Calu3 (cell line): ENCODE results near the gene HNRNPA0. TPM values are rescaled to one million over a fixed set of nuclear protein-coding genes. Genes with fewer than 3 reads are reported as not detected.

Experiments
- BruUV-seq: library from RNA; stranded (reverse); fragments of 400-500 nt; replicated peaks from 2 replicates; lab custom pipeline; 2021; lab: Mats Ljungman, UMichigan
- CTCF ChIA-PET: fragments of 300-600 bp; sonication (Branson Sonifier 250); formaldehyde crosslinking; loops from one replicate; lab custom pipeline; 2022; ENCODE audit warnings: antibody characterized with exemption; lab: Charles Lee
- DNase-seq: peaks from one replicate; pipeline ENCODE4 v3.0.0; 2022
- H3K27ac Mint-ChIP-seq: one replicate; pipeline ENCODE4 v1.8.0; 2022; ENCODE audit warnings: mixed read lengths; ENCODE audit not compliant: unreplicated experiment
- H3K27me3 Mint-ChIP-seq: one replicate; pipeline ENCODE4 v1.8.0; 2022; ENCODE audit warnings: mixed read lengths; ENCODE audit not compliant: unreplicated experiment
- H3K36me3 Mint-ChIP-seq: one replicate; pipeline ENCODE4 v1.8.0; 2022; ENCODE audit warnings: mild to moderate bottlenecking, moderate library complexity, mixed read lengths; ENCODE audit not compliant: insufficient read depth, unreplicated experiment
- H3K4me1 Mint-ChIP-seq: one replicate; pipeline ENCODE4 v1.8.0; 2022; ENCODE audit warnings: mild to moderate bottlenecking, low read depth, mixed read lengths; ENCODE audit not compliant: unreplicated experiment
- H3K4me3 Mint-ChIP-seq: one replicate; pipeline ENCODE4 v1.8.0; 2022; ENCODE audit warnings: mild to moderate bottlenecking, low read depth, moderate library complexity, mixed read lengths; ENCODE audit not compliant: unreplicated experiment
- H3K9me3 Mint-ChIP-seq: one replicate; pipeline ENCODE4 v1.8.0; 2022; ENCODE audit warnings: low read depth, mixed read lengths; ENCODE audit not compliant: unreplicated experiment
- intact Hi-C: fragments of 100-400 bp; cut with micrococcal nuclease; formaldehyde crosslinking; loops from one replicate; pipeline ENCODE4 v1.10.0; 2022; ENCODE audit not compliant: unreplicated experiment
- total RNA-seq: library from RNA; stranded (reverse); gene quantifications from 2 replicates; pipeline ENCODE4 v1.2.3, GENCODE V29; 2022
- TF ChIP-seq, protein P1 (sequence below): fragments of 200-600 bp; IDR thresholded peaks from one replicate; pipeline ENCODE4 v1.8.0; 2022; ENCODE audit warnings: antibody characterized with exemption; ENCODE audit not compliant: unreplicated experiment

Gene HNRNPA0
- total RNA-seq, 1 experiment from 2014 or later = 42.3 TPM

DNA sequence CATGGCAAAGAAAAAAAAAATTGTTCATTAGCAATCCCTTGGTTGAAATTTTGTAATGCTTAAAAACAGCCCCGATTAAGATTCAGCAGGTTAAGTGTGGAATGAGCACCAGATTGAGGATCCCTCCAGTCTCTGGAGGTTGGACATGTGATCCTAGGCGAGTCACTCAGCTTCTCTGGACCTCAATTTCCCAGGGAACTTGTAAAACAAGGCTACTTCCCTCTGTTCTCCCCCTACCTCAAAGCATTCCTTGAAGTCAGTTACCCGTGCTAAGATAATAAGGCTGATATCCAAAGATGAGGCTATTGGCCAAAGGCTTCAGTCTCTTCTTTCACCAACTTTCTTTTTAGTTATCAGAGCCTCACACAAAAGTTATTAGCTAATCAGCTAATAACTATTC, 21.2 kb downstream of the HNRNPA0 start:
- no peaks in the 10 kb centered on the region for H3K27me3 Mint-ChIP-seq
- no peak overlapping the region for H3K27ac Mint-ChIP-seq
- no peak overlapping the region for H3K4me3 Mint-ChIP-seq
- H3K36me3 Mint-ChIP-seq = no peaks in the 10 kb centered on the region
- H3K9me3 Mint-ChIP-seq = no peaks in the 10 kb centered on the region
- no peak for DNase-seq
- CTCF ChIA-PET = interaction anchor here (1.7 to 2.9 kb wide), 3 partner anchors 9 to 104 kb away, joined by 4 to 13 read pairs (median 10); no protein-coding TSS in a partner anchor
- TF ChIP-seq, protein P1, sequence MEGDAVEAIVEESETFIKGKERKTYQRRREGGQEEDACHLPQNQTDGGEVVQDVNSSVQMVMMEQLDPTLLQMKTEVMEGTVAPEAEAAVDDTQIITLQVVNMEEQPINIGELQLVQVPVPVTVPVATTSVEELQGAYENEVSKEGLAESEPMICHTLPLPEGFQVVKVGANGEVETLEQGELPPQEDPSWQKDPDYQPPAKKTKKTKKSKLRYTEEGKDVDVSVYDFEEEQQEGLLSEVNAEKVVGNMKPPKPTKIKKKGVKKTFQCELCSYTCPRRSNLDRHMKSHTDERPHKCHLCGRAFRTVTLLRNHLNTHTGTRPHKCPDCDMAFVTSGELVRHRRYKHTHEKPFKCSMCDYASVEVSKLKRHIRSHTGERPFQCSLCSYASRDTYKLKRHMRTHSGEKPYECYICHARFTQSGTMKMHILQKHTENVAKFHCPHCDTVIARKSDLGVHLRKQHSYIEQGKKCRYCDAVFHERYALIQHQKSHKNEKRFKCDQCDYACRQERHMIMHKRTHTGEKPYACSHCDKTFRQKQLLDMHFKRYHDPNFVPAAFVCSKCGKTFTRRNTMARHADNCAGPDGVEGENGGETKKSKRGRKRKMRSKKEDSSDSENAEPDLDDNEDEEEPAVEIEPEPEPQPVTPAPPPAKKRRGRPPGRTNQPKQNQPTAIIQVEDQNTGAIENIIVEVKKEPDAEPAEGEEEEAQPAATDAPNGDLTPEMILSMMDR = no peak
- intact Hi-C loops = no loop called here
- peaks cover 10% of the 10 kb centered on the region for H3K4me1 Mint-ChIP-seq
- no TSS peak for BruUV-seq

DNA sequence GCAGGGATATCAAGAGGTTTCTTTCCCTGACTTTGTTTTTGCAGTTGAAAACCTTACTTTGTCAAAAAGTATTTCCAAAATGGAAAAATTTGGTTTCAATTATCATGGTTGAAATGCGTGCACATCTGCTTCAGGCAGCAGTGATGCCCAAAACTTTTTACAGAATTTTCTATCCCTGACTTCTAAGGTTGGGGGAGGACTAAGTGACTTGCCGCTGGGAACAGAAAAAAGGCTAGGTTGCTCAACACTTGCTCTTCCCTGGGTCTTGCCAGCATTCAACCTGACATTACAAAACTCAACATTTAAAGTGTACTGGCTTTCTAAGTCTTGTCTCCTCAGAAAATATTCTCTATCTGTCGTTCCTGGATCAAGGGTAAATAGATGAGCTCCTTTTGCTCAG, 23.0 kb downstream of the HNRNPA0 start:
- H3K36me3 Mint-ChIP-seq = no peaks in the 10 kb centered on the region
- no TSS peak for BruUV-seq

DNA sequence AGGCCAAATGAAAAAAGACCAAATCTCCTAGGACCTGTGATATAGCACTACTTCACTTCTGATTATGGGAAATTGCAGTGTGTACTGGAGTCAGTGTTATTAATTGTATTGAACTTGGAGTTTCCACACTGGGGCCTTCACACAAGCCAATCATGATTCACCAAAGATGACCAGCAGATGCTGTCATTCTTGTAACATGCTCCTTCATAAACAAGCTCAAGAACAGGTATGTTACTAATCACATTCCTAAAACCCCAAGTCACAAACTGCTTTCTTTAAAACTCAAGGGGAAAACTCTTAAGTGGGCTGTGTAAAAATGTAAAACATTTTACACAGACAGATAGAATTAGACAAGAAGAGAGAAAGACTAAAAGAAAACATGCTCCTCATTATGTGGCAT, 23.8 kb downstream of the HNRNPA0 start:
- Mint-ChIP-seq H3K36me3 (no peaks in the 10 kb centered on the region), H3K4me3 (no peak overlapping the region), H3K27ac (no peak overlapping the region), H3K27me3 (no peaks in the 10 kb centered on the region), H3K9me3 (no peaks in the 10 kb centered on the region), H3K4me1 (peaks cover 10% of the 10 kb centered on the region)
- no peak for DNase-seq
- intact Hi-C loops = no loop called here
- TF ChIP-seq, protein P1 = no peak
- CTCF ChIA-PET = interaction anchor here (0.8 to 1.1 kb wide), 4 partner anchors 12 to 73 kb away, joined by 3 to 8 read pairs (median 5); no protein-coding TSS in a partner anchor
- no TSS peak for BruUV-seq

More for the DNA sequence above, 23.0 kb downstream of the HNRNPA0 start:
- DNase-seq = no peak
- H3K4me1 Mint-ChIP-seq = peaks cover 10% of the 10 kb centered on the region
- H3K27ac Mint-ChIP-seq = no peak overlapping the region
- CTCF ChIA-PET = interaction anchor here (0.8 to 2.9 kb wide), 3 partner anchors 11 to 73 kb away, joined by 3 to 13 read pairs (median 8); no protein-coding TSS in a partner anchor
- intact Hi-C loops = no loop called here
- no peaks in the 10 kb centered on the region for H3K9me3 Mint-ChIP-seq
- TF ChIP-seq, protein P1 = no peak
- H3K4me3 Mint-ChIP-seq = no peak overlapping the region
- no peaks in the 10 kb centered on the region for H3K27me3 Mint-ChIP-seq

DNA sequence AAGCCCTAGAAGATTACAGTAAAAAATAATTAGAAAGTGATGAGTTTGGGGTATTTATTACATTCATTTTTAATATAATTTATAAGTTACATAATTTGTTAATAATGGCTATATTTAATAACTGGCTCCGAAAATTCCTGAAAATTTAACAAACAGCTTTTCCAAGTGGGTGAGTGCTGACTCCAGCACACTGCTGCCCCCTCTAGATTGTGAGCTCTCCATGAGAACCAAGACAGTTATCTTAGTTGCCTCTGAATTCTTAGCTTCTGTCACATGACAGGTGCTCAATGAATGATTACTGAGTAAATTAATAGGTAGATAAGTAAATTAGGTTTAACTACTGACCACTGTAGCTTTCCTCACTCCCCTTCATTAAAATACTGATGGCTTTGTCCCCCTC, 26.1 kb downstream of the HNRNPA0 start:
- no peaks in the 10 kb centered on the region for H3K27me3 Mint-ChIP-seq
- H3K27ac Mint-ChIP-seq = no peak overlapping the region
- no TSS peak for BruUV-seq
- CTCF ChIA-PET = interaction anchor here (0.7 to 2.5 kb wide), 5 partner anchors 9 to 1099 kb away, joined by 4 to 18 read pairs (median 5); no protein-coding TSS in a partner anchor
- DNase-seq = no peak
- H3K9me3 Mint-ChIP-seq = no peaks in the 10 kb centered on the region
- no peaks in the 10 kb centered on the region for H3K36me3 Mint-ChIP-seq
- H3K4me1 Mint-ChIP-seq = peaks cover 2% of the 10 kb centered on the region
- H3K4me3 Mint-ChIP-seq = no peak overlapping the region
- TF ChIP-seq, protein P1 = no peak
- intact Hi-C loops = no loop called here
